Esophagus squamous epithelium (tissue), 4 donors: ENCODE measurements around the gene AMFR.

ENCODE experiments used
- POLR2A ChIP-seq, 4 donors: fragments of 450-650 bp; IDR thresholded peaks; one replicate each; pipeline ENCODE4 v1.6.1; 2017; ENCODE audit warnings: antibody characterized with exemption in 4 of 4, mild to moderate bottlenecking in 4 of 4, moderate library complexity in 3 of 4
- TF ChIP-seq, protein P1 (sequence below), 6 experiments: fragments of 450-650 bp in 4 of 6; fragments of 200-600 bp in 2 of 6; sonication (generic) in 2 of 6; IDR thresholded peaks; one replicate each; pipeline ENCODE4 v1.5.1; 2016 to 2019; ENCODE audit warnings: antibody characterized with exemption in 6 of 6, mild to moderate bottlenecking in 4 of 6, moderate library complexity in 4 of 6

DNA sequence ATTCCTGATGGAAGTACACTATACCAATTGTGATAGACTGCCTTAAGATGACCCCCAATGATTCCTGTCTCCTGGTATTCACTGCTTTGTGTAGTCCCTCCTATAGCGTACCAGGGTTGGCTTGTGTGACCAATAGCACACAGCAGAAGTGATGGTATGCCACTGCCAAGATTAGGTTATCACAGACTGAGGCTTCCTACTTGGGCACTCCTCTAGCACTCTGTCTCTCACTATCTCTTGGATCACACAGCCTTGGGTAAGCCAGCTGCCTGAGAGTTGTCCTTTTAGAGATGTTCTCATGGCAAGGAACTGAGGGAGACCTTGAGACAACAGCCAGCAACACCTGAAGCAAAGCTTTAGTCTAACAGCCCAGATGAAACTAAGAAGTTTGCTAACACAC is 12.7 kb upstream of the AMFR start:
- TF ChIP-seq POLR2A (IDR thresholded peaks at IDR 0.05) = no peak
- TF ChIP-seq, protein P1, sequence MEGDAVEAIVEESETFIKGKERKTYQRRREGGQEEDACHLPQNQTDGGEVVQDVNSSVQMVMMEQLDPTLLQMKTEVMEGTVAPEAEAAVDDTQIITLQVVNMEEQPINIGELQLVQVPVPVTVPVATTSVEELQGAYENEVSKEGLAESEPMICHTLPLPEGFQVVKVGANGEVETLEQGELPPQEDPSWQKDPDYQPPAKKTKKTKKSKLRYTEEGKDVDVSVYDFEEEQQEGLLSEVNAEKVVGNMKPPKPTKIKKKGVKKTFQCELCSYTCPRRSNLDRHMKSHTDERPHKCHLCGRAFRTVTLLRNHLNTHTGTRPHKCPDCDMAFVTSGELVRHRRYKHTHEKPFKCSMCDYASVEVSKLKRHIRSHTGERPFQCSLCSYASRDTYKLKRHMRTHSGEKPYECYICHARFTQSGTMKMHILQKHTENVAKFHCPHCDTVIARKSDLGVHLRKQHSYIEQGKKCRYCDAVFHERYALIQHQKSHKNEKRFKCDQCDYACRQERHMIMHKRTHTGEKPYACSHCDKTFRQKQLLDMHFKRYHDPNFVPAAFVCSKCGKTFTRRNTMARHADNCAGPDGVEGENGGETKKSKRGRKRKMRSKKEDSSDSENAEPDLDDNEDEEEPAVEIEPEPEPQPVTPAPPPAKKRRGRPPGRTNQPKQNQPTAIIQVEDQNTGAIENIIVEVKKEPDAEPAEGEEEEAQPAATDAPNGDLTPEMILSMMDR (IDR thresholded peaks at IDR 0.05) = no peak
